Measurements from ENCODE around the gene INPP4B.
"Not testable (repeated sequence)": the region's sequence is repeated elsewhere in the genome, so short reads cannot be mapped to it uniquely, and the experiment has no call there.

INPP4B gene

GRCh38 chr4:142104041-142104440 lies 742.1 kb downstream of the INPP4B start:
- DNase-seq, result no peak

GRCh38 chr4:142101401-142101800 lies 744.7 kb downstream of the INPP4B start:
- no peak for DNase-seq

- DNase-seq, result no peak
These were observed 745.2 kb downstream of the INPP4B start for GRCh38 chr4:142100941-142101340.

GRCh38 chr4:142098900-142099545 lies 747.1 kb downstream of the INPP4B start:
- no peak for DNase-seq

- no peak for DNase-seq
These were observed 747.7 kb downstream of the INPP4B start for GRCh38 chr4:142098380-142098779.

GRCh38 chr4:142097015-142097414 lies 749.1 kb downstream of the INPP4B start:
- DNase-seq, result no peak

- no peak for DNase-seq
These were observed 750.1 kb downstream of the INPP4B start for GRCh38 chr4:142095886-142096605.

- no peak for DNase-seq
These were observed 753.2 kb downstream of the INPP4B start for GRCh38 chr4:142092941-142093340.

GRCh38 chr4:142091691-142092182 lies 754.4 kb downstream of the INPP4B start:
- no peak for DNase-seq

- no peak for DNase-seq
These were observed 755.0 kb downstream of the INPP4B start for GRCh38 chr4:142091085-142091513.

- DNase-seq, result no peak
These were observed 757.2 kb downstream of the INPP4B start for GRCh38 chr4:142088906-142089305.

GRCh38 chr4:142085513-142086292 lies 760.4 kb downstream of the INPP4B start:
- no peak for DNase-seq

- no peak for DNase-seq
These were observed 762.8 kb downstream of the INPP4B start for GRCh38 chr4:142083264-142083663.

- no peak for DNase-seq
These were observed 765.1 kb downstream of the INPP4B start for GRCh38 chr4:142081025-142081424.

- DNase-seq, result no peak
These were observed 766.1 kb downstream of the INPP4B start for GRCh38 chr4:142079959-142080358.

- no peak for DNase-seq
These were observed 769.1 kb downstream of the INPP4B start for GRCh38 chr4:142077048-142077447.

GRCh38 chr4:142068304-142068703 lies 777.8 kb downstream of the INPP4B start:
- not testable (repeated sequence) for DNase-seq

- DNase-seq, result not testable (repeated sequence)
These were observed 779.5 kb downstream of the INPP4B start for GRCh38 chr4:142066562-142066961.

GRCh38 chr4:142065086-142065647 lies 780.9 kb downstream of the INPP4B start:
- DNase-seq, result no peak

GRCh38 chr4:142064181-142064580 lies 781.9 kb downstream of the INPP4B start:
- no peak for DNase-seq

- DNase-seq, result no peak
These were observed 800.1 kb downstream of the INPP4B start for GRCh38 chr4:142045996-142046395.

- no peak for DNase-seq
These were observed 801.8 kb downstream of the INPP4B start for GRCh38 chr4:142044271-142044670.

- DNase-seq, result no peak
These were observed 802.6 kb downstream of the INPP4B start for GRCh38 chr4:142043509-142043908.

Measured in activated effector memory CD4-positive, alpha-beta T cell treated with Interleukin-2 at 50 U/mL for 16 hours (primary cell).